NT2/D1 (cell line): ENCODE results near the gene FDPS.

ENCODE experiments used
- YY1 ChIP-seq: IDR thresholded peaks from 2 replicates; pipeline ENCODE4 v1.6.1; 2011; ENCODE audit not compliant: insufficient read length, insufficient read depth
- ZNF274 ChIP-seq: IDR thresholded peaks from 2 replicates; pipeline ENCODE4 v1.6.1; 2011; ENCODE audit warnings: mild to moderate bottlenecking, low read depth, low read length

GRCh38 chr1:155294520-155295182 lies 14.0 kb upstream of the FDPS start:
- TF ChIP-seq YY1 (no peak), ZNF274 (no peak)
